Transverse colon (tissue), 4 donors: ENCODE data around the gene PTH1R. TPM values are rescaled to one million over a fixed set of nuclear protein-coding genes. Genes with fewer than 3 reads are reported as not detected.
A peak's percentile ranks its signal among the peaks of the same experiment; 100 is the strongest.

ENCODE experiments used
- DNase-seq: peaks from one replicate; pipeline ENCODE4 v3.0.0-alpha.2; 2019
- H3K27ac ChIP-seq, 4 donors: fragments of 200-600 bp; sonication (generic); 2 replicates each; pipeline ENCODE4 v1.5.1; 2016 to 2018; ENCODE audit warnings: inconsistent platforms in 4 of 4
- H3K27me3 ChIP-seq: fragments of 200-600 bp; sonication (generic); 2 replicates; pipeline ENCODE4 v1.5.1; 2017; ENCODE audit warnings: inconsistent platforms
- H3K36me3 ChIP-seq, 4 donors: fragments of 200-600 bp; sonication (generic); 2 replicates each; pipeline ENCODE4 v1.5.1; 2017 to 2019; ENCODE audit warnings: inconsistent platforms in 4 of 4
- H3K4me1 ChIP-seq, 4 donors: fragments of 200-600 bp; sonication (generic); 2 replicates each; pipeline ENCODE4 v1.5.1; 2017 to 2020; ENCODE audit warnings: inconsistent platforms in 4 of 4
- H3K4me3 ChIP-seq, 4 donors: fragments of 200-600 bp; sonication (generic); 1 replicate in 1 of 4; 2 replicates in 3 of 4; pipeline versions ENCODE4 v1.5.1 to v1.6.1; 2017 to 2019; ENCODE audit warnings: inconsistent platforms in 4 of 4
- H3K9me3 ChIP-seq, 2 donors: fragments of 200-600 bp; sonication (generic); 2 replicates each; pipeline ENCODE4 v1.5.1; 2017 to 2019; ENCODE audit warnings: inconsistent platforms in 2 of 2
- CTCF ChIP-seq, 5 experiments: fragments of 200-600 bp in 3 of 5; fragments of 450-650 bp in 2 of 5; sonication (generic) in 3 of 5; IDR thresholded peaks; 1 replicate in 2 of 5; 2 replicates in 3 of 5; pipeline ENCODE4 v1.5.1; 2016 to 2017; ENCODE audit warnings: antibody characterized with exemption in 5 of 5, inconsistent platforms in 3 of 5, mild to moderate bottlenecking in 2 of 5, moderate library complexity in 1 of 5
- EP300 ChIP-seq: sonication (generic); formaldehyde crosslinking; IDR thresholded peaks from one replicate; pipeline ENCODE4 v1.6.1; 2017; ENCODE audit warnings: antibody characterized with exemption, low read depth
- POLR2A ChIP-seq: fragments of 450-650 bp; IDR thresholded peaks from one replicate; pipeline ENCODE4 v1.6.1; 2016; ENCODE audit warnings: antibody characterized with exemption, mild to moderate bottlenecking, moderate library complexity
- POLR2AphosphoS5 ChIP-seq, 3 donors: sonication (generic); formaldehyde crosslinking; IDR thresholded peaks; one replicate each; pipeline ENCODE4 v1.6.1; 2016; ENCODE audit warnings: antibody characterized with exemption in 3 of 3
- WGBS, 2 donors: methylation state at CpG; one replicate each; pipeline ENCODE4 v1.1.5; 2018; ENCODE audit warnings: low coverage in 1 of 2; 5-methylcytosine and 5-hydroxymethylcytosine counted together
- in situ Hi-C, 4 donors: fragments of 200-750 bp; cut with MboI; loops; one replicate each; pipeline versions ENCODE4 v1.15.0 to v1.15.1; 2017; ENCODE audit warnings: low sequenced_read_pairs in 3 of 4, low pct_ligation_motif_present in 1 of 4, low pct_unique_long_range_greater_than_20kb in 1 of 4
- intact Hi-C: fragments of 100-400 bp; cut with DNase I; formaldehyde crosslinking; loops from one replicate; pipeline ENCODE4 v1.15.1; 2023; ENCODE audit warnings: low total_unique reads
- total RNA-seq, 4 donors: library from RNA; depleted of rRNA; stranded (reverse); fragments of >200 nt; gene quantifications; one replicate each; pipeline ENCODE4 v1.1.0, GENCODE V29; 2016

Gene PTH1R
- total RNA-seq, 4 donors from 2014 or later, result 0.60 to 2.5 (median 1.4) TPM; not detected in 1

- intact Hi-C loops, result no loop called here
- TF ChIP-seq POLR2A (no peak), EP300 (no peak), CTCF (IDR thresholded peaks at IDR 0.05) (no peak), POLR2AphosphoS5 (IDR thresholded peaks at IDR 0.05) (no peak)
- peak; percentile 6 for DNase-seq
- Histone ChIP-seq H3K36me3 (peaks cover 0 to 33% (median 15%) of the 10 kb centered on the region in 4 donors), H3K9me3 (no peaks in the 10 kb centered on the region), H3K27me3 (no peaks in the 10 kb centered on the region), H3K27ac (peak overlapping the region in 1 of 4 donors; percentile 83), H3K4me3 (no peak overlapping the region), H3K4me1 (peaks cover 29 to 47% (median 39%) of the 10 kb centered on the region in 4 donors)
- in situ Hi-C loops, result loop anchor here in 1 of 4 donors (10.0 kb wide), 1 partner anchor 69 kb away; no protein-coding TSS in a partner anchor
- WGBS, 2 donors, result 85% methylated on average over 5 of the region's 5 CpGs; no CpG with 5 or more reads in 1 of the 2 donors
Observed at GRCh38 chr3:46925585-46925934, 48.0 kb downstream of the PTH1R start.

GRCh38 chr3:46926039-46926438 lies 48.5 kb downstream of the PTH1R start:
- Histone ChIP-seq H3K4me3 (no peak overlapping the region), H3K27me3 (no peaks in the 10 kb centered on the region), H3K4me1 (peaks cover 34 to 52% (median 44%) of the 10 kb centered on the region in 4 donors), H3K36me3 (peaks cover 0 to 28% (median 12%) of the 10 kb centered on the region in 4 donors), H3K27ac (peak overlapping the region; percentile 68 to 83 (median 70)), H3K9me3 (no peaks in the 10 kb centered on the region)
- WGBS, 2 donors, result 63% methylated on average over 6 of the region's 6 CpGs; no CpG with 5 or more reads in 1 of the 2 donors
- peak; percentile 9 for DNase-seq
- intact Hi-C loops, result no loop called here
- TF ChIP-seq POLR2AphosphoS5 (IDR thresholded peaks at IDR 0.05) (no peak), POLR2A (no peak), CTCF (IDR thresholded peaks at IDR 0.05) (no peak), EP300 (no peak)
- in situ Hi-C loops, result loop anchor here in 1 of 4 donors (10.0 kb wide), 1 partner anchor 69 kb away; no protein-coding TSS in a partner anchor

- H3K27me3 ChIP-seq, result no peaks in the 10 kb centered on the region
- intact Hi-C loops (no loop called here), in situ Hi-C loops (loop anchor here in 1 of 4 donors (10.0 kb wide), 1 partner anchor 68 kb away; no protein-coding TSS in a partner anchor)
- H3K4me1 ChIP-seq, result peaks cover 38 to 56% (median 48%) of the 10 kb centered on the region in 4 donors
- no peak for DNase-seq
- no peaks in the 10 kb centered on the region for H3K9me3 ChIP-seq
- no peak overlapping the region for H3K4me3 ChIP-seq
- TF ChIP-seq POLR2AphosphoS5 (IDR thresholded peaks at IDR 0.05), result no peak
- TF ChIP-seq CTCF (IDR thresholded peaks at IDR 0.05), result no peak
- TF ChIP-seq POLR2A, result no peak
- no peak for TF ChIP-seq EP300
- peak overlapping the region; percentile 68 to 83 (median 70) for H3K27ac ChIP-seq
- H3K36me3 ChIP-seq, result peaks cover 0 to 24% (median 10%) of the 10 kb centered on the region in 4 donors
- 80% methylated on average over 6 of the region's 6 CpGs; no CpG with 5 or more reads in 1 of the 2 donors for WGBS, 2 donors
Observed at GRCh38 chr3:46926447-46926846, 48.9 kb downstream of the PTH1R start.

- H3K9me3 ChIP-seq, result no peaks in the 10 kb centered on the region
- peak overlapping the region; percentile 68 to 83 (median 70) for H3K27ac ChIP-seq
- H3K36me3 ChIP-seq, result peaks cover 0 to 18% (median 7%) of the 10 kb centered on the region in 4 donors
- peak; percentile 47 for DNase-seq
- H3K4me1 ChIP-seq, result peaks cover 44 to 63% (median 54%) of the 10 kb centered on the region in 4 donors
- 45% methylated on average over 15 of the region's 15 CpGs; no CpG with 5 or more reads in 1 of the 2 donors for whole genome bisulfite sequencing, 2 donors
- intact Hi-C loops, result no loop called here
- no peak overlapping the region for H3K4me3 ChIP-seq
- TF ChIP-seq POLR2AphosphoS5 (IDR thresholded peaks at IDR 0.05), result peak in 1 of 3 donors; percentile 28
- TF ChIP-seq CTCF (IDR thresholded peaks at IDR 0.05), result no peak
- no peak for TF ChIP-seq EP300
- TF ChIP-seq POLR2A, result no peak
- in situ Hi-C loops, result loop anchor here in 1 of 4 donors (10.0 kb wide), 1 partner anchor 68 kb away; no protein-coding TSS in a partner anchor
- H3K27me3 ChIP-seq, result no peaks in the 10 kb centered on the region
Observed at GRCh38 chr3:46926871-46927717, 49.6 kb downstream of the PTH1R start.
